Activated CD4-positive, alpha-beta T cell treated with anti-CD3 and anti-CD28 coated beads for 48 hours (primary cell): ENCODE measurements around the gene S100PBP.
A peak's percentile ranks its signal among the peaks of the same experiment; 100 is the strongest.
"Not testable (repeated sequence)": the region's sequence is repeated elsewhere in the genome, so short reads cannot be mapped to it uniquely, and the experiment has no call there.

Experiments
- DNase-seq: peaks from one replicate; pipeline ENCODE4 v3.0.0-alpha.2; 2020

Gene S100PBP

GRCh38 chr1:32786856-32787255 lies 30.6 kb upstream of the S100PBP start:
- DNase-seq = no peak

GRCh38 chr1:32789356-32789755 lies 28.1 kb upstream of the S100PBP start:
- not testable (repeated sequence) for DNase-seq

GRCh38 chr1:32791881-32792280 lies 25.6 kb upstream of the S100PBP start:
- DNase-seq = no peak

GRCh38 chr1:32795763-32796162 lies 21.7 kb upstream of the S100PBP start:
- not testable (repeated sequence) for DNase-seq

GRCh38 chr1:32797456-32797855 lies 20.0 kb upstream of the S100PBP start:
- DNase-seq = no peak

- DNase-seq = no peak
Observed at GRCh38 chr1:32798191-32798590, 19.3 kb upstream of the S100PBP start.

GRCh38 chr1:32798679-32799416 lies 18.6 kb upstream of the S100PBP start:
- no peak for DNase-seq

- peak; percentile 44 for DNase-seq
Observed at GRCh38 chr1:32801096-32801715, 16.2 kb upstream of the S100PBP start.

GRCh38 chr1:32804460-32804859 lies 13.0 kb upstream of the S100PBP start:
- DNase-seq = not testable (repeated sequence)

GRCh38 chr1:32806290-32806689 lies 11.2 kb upstream of the S100PBP start:
- no peak for DNase-seq

GRCh38 chr1:32806910-32807523 lies 10.4 kb upstream of the S100PBP start:
- no peak for DNase-seq

GRCh38 chr1:32808580-32808979 lies 8.9 kb upstream of the S100PBP start:
- DNase-seq = no peak

GRCh38 chr1:32810358-32810757 lies 7.1 kb upstream of the S100PBP start:
- DNase-seq = no peak

- DNase-seq = no peak
Observed at GRCh38 chr1:32811265-32811664, 6.2 kb upstream of the S100PBP start.

GRCh38 chr1:32811917-32812316 lies 5.5 kb upstream of the S100PBP start:
- DNase-seq = no peak

- no peak for DNase-seq
Observed at GRCh38 chr1:32813941-32814739, 3.3 kb upstream of the S100PBP start.

GRCh38 chr1:32816676-32817158 lies 736 bp upstream of the S100PBP start:
- DNase-seq = no peak

- DNase-seq = peak; percentile 54
Observed at GRCh38 chr1:32817815-32818786, 648 bp downstream of the S100PBP start.

- peak; percentile 8 for DNase-seq
Observed at GRCh38 chr1:32818804-32819541, 1.5 kb downstream of the S100PBP start.

- no peak for DNase-seq
Observed at GRCh38 chr1:32825181-32825580, 7.7 kb downstream of the S100PBP start.

GRCh38 chr1:32828341-32828740 lies 10.9 kb downstream of the S100PBP start:
- DNase-seq = no peak
